Fibroblast of the aortic adventitia (primary cell): Measurements from ENCODE around the gene CACNA1B. TPM values are rescaled to one million over a fixed set of nuclear protein-coding genes. Genes with fewer than 3 reads are reported as not detected.

Experiments
- DNase-seq: peaks from one replicate; pipeline ENCODE4 v3.0.0-alpha.2; 2010; ENCODE audit warnings: low read depth
- H3K4me3 ChIP-seq: 2 replicates; pipeline ENCODE4 v1.5.1; 2011; ENCODE audit warnings: low read depth, mild to moderate bottlenecking, control low read depth, low read length, moderate library complexity
- total RNA-seq: library from RNA; depleted of rRNA; stranded (reverse); fragments of >200 nt; gene quantifications from 2 replicates; pipeline ENCODE4 v1.2.3, GENCODE V29; 2012; ENCODE audit warnings: low replicate concordance
- TF ChIP-seq, protein P1 (sequence below): IDR thresholded peaks from 2 replicates; pipeline ENCODE4 v1.5.1; 2011; ENCODE audit warnings: mild to moderate bottlenecking, low read length, control low read depth, inconsistent platforms; ENCODE audit not compliant: insufficient read depth

CACNA1B gene
- total RNA-seq, 1 donor, result under 0.01 TPM

DNA sequence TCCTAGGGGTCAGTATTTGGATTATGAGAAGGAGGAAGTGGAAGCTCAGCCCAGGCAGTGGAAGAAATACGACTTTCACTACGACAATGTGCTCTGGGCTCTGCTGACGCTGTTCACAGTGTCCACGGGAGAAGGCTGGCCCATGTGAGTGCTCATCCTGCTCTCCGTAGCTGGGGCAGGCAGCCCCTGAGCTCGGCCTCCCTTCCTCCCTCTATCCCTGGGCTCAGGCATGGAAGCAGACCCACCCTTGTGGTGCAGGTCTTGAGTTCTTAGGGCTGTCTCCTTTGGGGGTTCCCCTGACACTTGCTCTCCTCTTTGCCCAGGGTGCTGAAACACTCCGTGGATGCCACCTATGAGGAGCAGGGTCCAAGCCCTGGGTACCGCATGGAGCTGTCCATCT lies 180.1 kb downstream of the CACNA1B start:
- no peak overlapping the region for H3K4me3 ChIP-seq
- TF ChIP-seq, protein P1, sequence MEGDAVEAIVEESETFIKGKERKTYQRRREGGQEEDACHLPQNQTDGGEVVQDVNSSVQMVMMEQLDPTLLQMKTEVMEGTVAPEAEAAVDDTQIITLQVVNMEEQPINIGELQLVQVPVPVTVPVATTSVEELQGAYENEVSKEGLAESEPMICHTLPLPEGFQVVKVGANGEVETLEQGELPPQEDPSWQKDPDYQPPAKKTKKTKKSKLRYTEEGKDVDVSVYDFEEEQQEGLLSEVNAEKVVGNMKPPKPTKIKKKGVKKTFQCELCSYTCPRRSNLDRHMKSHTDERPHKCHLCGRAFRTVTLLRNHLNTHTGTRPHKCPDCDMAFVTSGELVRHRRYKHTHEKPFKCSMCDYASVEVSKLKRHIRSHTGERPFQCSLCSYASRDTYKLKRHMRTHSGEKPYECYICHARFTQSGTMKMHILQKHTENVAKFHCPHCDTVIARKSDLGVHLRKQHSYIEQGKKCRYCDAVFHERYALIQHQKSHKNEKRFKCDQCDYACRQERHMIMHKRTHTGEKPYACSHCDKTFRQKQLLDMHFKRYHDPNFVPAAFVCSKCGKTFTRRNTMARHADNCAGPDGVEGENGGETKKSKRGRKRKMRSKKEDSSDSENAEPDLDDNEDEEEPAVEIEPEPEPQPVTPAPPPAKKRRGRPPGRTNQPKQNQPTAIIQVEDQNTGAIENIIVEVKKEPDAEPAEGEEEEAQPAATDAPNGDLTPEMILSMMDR, result no peak
- no peak for DNase-seq

DNA sequence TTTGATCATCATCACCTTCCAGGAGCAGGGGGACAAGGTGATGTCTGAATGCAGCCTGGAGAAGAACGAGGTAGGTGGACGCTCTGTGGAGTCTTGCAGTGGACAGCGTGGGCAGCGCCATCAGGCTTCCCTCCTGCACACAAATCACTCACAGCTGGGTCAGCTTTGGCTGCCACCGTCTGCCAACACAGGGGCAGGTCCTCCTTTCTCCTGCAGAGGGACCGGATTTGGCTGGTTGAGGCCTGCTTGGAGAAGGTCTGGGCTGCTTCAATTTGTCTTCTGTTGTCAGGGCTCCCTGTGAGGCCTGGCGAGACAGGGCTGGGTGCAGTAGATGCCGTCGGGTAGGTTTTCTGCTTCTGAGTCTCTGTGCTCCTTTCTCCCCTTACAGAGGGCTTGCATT lies 180.6 kb downstream of the CACNA1B start:
- no peak overlapping the region for H3K4me3 ChIP-seq
- no peak for DNase-seq
- TF ChIP-seq, protein P1, result no peak

DNA sequence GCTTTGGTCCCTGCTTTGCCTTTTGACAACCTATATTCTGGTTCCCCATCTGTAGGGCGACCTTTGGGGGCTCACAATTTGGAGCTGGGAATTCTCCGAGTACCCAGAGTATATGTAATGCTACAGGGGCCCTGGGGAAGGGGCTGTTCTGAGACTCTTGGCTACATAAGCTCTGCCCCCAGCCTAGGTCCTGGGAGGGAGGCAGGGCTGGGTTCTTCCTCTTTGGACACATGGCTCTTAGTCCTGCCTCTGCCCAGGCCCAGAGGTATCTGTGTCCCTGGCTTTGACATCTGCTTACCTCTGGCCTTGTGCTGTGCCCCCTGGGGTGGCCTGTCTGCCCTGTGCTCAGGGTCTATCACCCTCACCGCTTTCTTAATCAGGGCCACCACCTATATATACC lies 181.6 kb downstream of the CACNA1B start:
- no peak for DNase-seq
- TF ChIP-seq, protein P1, result no peak
- H3K4me3 ChIP-seq, result no peak overlapping the region

DNA sequence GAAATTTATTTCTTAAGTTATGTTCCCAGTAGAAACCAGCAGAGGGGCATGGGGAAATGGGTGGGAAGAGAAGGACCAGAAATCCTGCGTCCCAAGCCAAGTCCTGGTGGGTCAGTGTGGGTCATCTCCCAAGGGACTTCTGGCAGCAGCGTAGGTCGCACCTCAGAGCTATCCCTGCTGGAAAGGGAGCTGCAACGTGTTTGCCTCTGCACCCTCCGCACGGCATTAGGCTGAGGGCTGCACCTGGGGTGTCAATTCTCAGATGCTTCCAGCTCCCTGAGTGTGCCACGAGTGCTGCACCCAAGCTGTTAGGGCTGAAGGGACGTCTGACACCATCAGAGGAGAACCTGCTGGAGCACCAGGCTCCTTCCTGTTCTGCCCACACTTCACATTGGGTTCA lies 182.8 kb downstream of the CACNA1B start:
- TF ChIP-seq, protein P1, result no peak
- no peak overlapping the region for H3K4me3 ChIP-seq
- DNase-seq, result no peak

DNA sequence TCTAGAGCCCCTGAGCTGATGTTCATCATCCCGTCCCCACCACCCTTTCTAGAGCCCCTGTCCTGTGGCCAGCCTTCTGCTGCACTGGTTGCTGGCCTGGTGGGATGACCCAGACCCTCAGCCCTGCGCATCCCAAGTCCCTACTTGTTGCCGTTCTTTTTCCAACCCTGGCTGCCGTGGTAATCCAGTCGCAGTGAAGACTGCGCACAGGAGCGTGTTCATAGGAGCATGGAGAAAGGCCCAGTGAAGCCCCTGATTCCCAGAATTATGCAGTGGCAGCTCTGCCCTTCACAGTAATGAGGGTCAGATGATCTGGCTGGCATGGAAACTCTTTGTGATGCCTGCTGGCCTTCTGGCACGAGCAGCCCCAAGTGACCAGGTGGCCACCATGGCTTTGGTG lies 183.3 kb downstream of the CACNA1B start:
- TF ChIP-seq, protein P1, result no peak
- no peak overlapping the region for H3K4me3 ChIP-seq
- no peak for DNase-seq

DNA sequence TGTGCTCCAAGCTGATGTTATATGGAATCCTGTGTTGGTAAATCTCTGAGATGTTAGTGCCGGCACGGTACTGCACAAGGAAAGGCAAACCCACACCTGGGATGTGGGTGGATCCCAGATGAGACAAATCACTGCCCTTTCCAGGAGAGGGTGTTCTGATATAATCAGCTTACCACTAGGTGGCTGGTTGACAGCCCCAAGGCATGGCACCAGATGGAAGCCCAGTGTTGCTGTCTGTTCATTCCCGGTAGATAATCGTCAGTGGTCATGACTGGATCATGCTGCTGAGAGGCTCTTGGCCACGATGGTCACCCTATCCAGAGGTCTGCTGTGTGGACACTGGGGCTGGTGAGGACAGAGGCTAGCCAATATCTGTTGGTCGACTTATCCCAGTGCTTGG lies 184.0 kb downstream of the CACNA1B start:
- no peak for DNase-seq
- H3K4me3 ChIP-seq, result no peak overlapping the region
- TF ChIP-seq, protein P1, result no peak

DNA sequence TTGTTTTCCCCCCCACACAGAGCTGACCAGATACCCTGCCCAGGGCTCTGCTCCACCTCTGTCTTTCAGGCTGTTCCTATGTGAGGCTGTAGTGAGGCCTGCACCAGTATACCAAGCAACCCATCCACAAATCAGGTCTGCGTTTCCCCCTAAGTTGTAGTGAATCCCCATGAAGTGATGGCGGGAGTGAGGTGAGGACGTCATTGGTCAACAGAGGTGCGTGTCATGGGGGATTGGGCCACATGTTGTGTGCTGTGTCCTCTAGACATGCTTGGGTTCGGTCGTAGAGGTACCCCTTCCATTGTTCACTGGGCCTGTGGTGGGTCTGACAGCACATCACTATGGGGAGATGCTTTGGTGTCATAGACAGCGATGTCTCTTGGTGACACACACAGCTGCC lies 184.6 kb downstream of the CACNA1B start:
- H3K4me3 ChIP-seq, result no peak overlapping the region
- TF ChIP-seq, protein P1, result no peak
- no peak for DNase-seq
